ENCODE measurements around the gene LAMA5. TPM values are rescaled to one million over a fixed set of nuclear protein-coding genes. Genes with fewer than 3 reads are reported as not detected.
"Not testable (repeated sequence)": the region's sequence is repeated elsewhere in the genome, so short reads cannot be mapped to it uniquely, and the experiment has no call there.

The LAMA5 gene
- total RNA-seq, 1 donor from 2014 or later, result 44.2 TPM

DNA sequence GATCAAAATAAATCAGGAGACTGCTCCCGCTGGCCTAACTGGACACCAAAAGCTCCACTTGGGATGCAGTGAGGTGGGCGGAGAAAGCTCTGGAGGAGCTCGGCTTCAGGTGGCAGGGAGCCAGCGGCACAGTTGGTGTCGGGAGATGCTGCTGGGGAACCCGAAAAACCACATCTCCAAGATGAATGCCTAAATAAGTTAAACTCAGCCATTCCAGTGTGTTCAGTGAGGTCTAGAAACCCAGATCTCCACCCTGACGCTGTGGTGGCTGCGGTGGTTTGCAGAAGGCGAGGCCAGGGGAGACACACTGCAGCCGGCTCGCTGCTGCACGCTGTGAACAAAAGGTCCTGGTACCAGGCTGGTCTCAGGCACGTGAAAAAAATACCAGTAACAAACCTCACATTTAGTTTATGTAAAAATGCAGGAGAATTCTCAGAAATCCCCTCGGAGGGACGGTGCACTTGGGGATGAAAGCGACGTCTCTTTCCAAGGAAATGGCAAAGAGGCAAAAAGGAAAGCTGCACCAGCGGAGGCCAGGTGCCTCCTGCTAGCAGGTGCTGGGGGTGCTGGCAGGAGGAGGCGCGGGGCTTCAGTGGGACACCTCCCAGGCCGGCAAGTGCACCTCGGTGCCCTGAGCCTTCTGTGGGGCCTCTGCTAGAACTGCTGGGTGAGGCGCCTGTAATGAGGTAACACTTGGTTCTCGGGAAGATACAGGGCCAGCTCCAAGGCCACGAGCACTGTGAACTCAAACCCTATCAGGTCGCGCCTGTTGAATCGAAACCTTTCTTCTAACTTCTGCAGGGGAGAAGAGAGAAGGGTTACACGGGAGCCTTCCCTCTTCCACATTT lies 23.4 kb upstream of the LAMA5 start:
- DNase-seq, result no peak

DNA sequence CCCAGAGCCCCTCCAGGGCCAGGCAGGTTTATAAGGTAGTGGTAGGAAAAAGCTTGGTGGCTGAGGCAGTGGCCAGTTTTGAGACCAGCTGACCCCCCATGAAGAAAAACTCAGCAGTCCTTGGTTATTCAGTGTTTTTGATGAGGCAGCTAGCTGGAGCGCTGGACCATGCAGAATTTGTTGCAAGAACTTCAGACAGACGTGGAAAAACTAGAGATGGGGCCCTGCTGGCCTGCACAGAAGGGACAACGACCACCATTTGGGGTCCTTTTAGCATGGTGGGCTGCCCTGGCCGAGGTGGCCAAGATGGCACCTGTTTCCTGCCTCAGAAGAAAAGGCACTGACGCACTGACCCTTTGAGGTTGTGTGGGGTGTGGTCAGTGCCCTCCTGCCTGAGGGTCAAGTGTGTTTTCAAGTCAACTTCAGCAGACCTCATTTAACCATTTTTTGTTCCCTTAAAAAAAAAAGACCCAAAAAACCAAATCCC lies 22.5 kb upstream of the LAMA5 start:
- DNase-seq, result no peak

DNA sequence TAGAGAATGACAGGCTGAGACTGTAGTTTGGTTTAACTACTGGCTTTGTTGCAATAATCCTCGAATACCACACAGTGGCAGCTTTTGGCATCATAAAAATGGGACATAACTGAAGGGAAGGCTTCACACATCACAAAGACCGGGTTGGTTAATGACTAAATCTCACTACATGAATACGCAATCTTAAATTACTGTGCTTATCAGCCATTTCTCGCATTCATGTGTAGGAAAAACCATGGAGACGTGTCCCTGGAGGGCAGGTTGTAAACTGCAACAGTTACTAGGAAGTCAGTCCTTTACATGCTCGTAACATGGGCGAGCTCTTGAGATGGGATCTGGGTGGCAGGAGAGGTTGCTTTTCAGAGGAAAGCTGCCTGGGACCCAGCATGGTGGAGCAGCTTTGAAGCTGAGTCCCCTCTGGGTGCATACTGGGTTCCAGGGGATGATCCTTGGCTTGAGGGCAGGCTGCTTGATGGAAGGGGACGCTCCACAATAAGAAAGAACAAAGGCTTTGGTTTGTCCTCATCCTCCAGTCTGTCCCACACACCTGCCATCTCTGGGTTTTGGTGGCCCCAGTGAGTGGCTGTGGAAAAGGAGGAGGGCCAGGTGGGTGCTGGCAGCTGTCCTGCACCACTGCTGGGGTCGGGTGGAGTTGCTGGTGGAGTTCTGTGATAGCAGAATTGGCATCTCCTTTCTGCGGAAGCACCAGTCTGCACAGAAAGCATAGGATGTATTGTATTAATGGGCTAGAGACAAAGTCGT lies 21.9 kb upstream of the LAMA5 start:
- DNase-seq, result no peak

DNA sequence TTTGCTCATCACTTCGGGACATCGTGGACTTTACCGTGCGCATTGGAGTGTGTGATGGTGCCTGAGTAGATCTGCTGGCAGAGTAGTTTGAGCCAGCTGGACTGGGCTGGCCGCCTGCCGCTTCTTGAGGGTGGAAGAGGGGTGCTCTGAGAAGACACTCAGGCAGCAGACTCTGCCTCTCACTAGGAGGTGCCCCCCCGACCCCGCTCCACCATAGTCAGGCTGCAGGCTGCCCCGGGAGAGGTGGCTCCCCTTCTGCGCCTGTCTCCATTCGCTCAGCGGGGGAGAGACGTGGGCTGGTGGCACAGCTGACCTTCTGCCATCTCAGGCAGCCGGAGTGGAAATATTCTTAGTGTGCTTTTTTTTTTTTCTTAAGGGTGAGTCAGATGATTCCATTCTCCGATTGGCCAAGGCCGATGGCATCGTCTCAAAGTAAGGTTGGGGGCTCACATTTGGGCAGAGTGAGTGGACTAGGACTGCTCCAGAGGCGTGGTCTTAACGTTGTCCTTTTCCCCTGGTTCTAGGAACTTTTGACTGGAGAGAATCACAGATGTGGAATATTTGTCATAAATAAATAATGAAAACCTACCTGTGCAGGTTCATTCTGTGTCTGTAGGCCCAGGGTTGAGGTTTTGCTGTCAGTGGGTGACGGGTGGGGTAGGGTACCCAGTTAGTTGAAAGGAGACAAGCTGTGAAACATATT lies 21.0 kb upstream of the LAMA5 start:
- DNase-seq, result no peak

- no peak for DNase-seq
These were observed 20.3 kb upstream of the LAMA5 start for GRCh38 chr20:62387219-62387913.

- DNase-seq, result peak; percentile 90
These were observed 19.5 kb upstream of the LAMA5 start, which contains the start of gene RPS21 for GRCh38 chr20:62386383-62387218. Gene RPS21 (plus strand): TSS chr20:62387103. CDS start chr20:62387339, 236 bp downstream.

DNA sequence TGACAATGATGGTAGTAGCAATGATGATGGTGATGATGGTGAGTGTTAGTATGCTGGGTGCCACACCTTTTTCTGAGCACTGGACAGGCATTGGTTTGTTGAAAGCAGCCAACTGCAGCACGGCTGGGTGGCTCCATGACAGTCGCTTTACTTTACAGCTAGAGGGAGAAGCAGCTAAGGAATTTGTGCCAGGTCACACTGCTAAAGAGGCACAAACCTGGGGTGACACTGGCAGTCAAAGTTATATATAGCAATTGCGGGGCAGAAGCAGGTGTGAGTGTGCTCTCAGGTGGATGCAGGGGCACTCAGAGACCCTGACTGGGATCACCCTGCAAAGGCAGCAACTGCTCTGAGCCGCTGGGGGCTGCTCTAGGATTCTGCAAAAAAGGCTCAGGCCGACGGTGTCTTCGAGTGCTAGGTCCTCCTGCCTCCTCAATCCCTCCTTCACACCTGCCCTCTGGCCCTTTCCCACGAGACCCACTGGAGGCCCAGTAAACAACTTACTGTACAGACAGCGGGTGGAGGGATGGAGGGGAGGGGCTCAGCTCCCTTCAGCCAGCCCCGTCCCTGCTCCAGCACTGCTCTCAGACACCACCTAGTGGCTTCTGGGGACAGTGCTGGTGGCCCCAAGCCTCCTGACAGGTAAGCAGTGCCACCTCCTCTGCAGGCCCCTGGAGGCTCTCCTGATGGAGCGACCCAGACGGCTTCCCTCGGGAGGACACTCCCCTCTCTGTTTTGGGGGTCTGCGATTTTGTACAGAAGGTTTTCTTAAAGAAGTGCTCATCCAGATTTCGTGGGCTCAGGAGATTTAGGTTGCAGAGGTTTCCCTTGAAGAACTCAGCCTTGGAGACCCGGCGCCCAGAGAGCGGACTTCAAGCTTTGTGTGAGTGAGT lies 15.4 kb upstream of the LAMA5 start:
- peak; percentile 53 for DNase-seq

- no peak for DNase-seq
These were observed 14.7 kb upstream of the LAMA5 start for GRCh38 chr20:62381842-62382241.

GRCh38 chr20:62381202-62381797 lies 14.2 kb upstream of the LAMA5 start:
- no peak for DNase-seq

DNA sequence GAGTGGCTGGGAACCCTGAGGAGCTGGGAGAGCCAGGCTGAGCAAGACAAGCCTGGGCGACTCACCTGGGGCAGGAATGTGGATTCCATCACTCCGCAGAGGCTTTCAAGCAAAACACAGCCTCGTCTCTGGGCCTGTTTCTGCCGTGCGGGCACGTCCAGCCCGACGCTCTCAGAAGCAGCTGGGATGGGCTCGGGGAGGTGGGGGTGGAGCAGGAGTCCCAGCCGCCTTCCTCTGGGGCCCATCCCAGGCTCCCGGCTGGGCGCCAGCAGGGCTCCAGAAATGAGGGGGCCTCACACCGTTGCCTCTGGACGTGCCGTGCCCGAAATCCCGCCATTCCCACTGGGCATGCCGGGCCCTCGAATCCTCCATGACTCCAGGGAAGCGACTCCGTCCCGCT lies 11.1 kb upstream of the LAMA5 start:
- no peak for DNase-seq

DNA sequence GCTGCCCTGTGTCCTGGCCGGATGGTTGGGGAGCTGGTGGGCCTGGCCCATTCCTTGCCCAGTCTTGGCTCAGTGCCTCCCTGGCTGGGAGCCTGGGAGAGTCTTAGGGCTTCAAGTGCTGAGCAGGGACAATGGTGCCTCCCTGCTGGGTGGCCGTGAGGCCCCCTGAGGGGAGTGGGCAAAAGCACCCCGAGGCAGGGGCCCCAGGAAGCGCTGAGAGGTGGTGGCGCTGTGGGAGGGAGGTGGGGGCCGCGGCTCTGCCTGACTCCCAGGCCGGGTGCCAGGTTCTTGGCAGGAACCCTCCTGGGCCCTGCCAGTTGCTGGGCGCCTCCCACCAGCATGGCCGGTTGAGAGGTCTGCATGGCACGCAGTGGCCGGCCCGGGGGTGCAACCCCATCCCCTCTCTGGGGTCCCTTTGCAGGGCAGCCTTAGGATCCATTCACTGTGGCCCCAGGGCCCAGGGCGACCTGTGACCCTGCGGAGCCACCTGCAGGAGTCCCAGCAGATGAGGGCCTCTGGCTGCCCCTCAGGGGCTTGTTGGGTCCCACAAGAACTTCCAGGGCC lies 10.6 kb upstream of the LAMA5 start:
- DNase-seq, result no peak

DNA sequence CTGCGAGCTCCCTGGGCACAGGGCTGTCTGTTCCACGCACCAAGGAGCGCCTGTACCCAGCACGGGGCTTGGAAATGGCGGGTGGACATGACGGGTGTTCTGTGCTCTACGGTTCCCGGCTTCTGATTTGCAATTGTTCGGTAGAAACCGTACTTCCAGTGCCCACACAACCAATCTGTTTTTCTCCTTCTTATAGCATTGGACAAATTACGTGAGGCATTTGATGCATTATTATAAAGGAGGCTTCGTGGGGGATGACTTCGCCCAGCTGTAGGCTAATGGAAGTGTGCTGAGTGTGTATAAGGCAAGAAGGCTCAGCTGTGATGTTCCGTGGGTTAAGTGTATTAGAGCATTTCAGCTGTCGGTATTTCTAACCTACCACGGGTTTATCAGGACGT lies 10.0 kb upstream of the LAMA5 start:
- DNase-seq, result no peak

DNA sequence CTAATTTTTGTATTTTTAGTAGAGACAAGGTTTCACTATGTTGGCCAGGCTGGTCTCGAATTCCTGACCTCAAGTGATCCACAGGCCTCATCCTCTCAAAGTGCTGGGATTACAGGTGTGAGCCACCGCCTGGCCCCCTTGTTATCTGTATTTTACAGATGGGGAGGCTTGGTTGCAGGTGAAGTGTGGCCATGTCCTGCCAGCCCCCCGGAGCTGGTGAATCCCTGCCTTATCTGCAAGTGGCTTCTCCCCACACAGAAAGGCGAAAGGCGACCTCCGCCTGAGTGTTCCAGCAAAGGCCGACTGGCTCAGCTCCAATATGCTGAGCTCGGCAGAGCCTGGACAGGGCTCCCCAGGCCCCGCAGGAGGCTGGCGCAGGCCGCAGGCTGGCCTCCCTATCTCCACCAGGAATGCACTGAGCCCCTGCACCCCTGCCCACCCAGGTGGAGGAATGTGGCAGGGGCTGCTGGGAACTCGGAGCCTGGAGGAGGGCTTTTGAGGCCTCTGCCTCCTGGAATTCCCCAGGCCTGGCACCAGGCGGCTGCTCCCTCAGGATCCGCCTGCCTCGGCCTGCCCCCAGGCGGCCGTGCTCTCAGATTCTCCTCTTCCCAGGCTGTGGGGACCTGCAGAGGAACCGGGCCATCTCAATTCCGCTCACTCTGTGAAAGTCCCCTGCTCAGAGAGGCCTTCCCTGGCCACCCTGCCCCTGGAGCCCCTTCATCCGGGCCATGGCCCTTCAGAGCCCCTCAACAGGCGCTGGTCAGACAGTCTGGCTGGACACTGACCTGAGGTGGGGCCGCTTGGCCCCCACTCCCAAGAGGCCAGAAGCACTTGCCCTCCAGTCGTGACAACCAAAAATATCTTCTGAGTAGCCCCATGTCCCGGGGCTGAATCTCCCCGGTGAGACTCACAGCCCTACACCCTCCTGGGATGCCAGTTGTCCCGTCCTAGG lies 9.3 kb upstream of the LAMA5 start:
- no peak for DNase-seq

- DNase-seq, result no peak
These were observed 7.4 kb upstream of the LAMA5 start for GRCh38 chr20:62374331-62375152.

DNA sequence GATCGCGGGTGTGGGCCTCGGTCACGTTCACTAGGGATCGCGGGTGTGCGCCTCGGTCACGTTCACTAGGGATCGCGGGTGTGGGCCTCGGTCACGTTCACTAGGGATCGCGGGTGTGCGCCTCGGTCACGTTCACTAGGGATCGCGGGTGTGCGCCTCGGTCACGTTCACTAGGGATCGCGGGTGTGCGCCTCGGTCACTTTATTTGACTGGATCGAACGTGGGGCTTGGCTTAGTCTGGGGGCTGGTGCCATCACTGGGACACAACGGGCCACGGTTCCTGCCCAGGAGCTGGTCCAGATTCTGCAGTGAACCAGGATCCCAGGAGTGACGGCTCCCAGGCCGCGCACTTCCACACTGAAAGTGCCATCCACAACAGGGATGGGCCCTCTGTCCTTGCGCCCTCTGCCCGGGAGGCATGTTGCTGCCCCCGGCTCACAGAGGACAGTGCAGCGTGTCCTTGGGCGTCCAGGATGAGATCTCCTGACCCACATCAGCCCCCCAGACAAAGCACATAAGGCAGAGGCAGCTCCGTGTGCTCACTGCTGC lies 6.6 kb upstream of the LAMA5 start:
- DNase-seq, result not testable (repeated sequence)
